CD14-positive monocyte (primary cell): ENCODE measurements around the gene PGBD1. TPM values are rescaled to one million over a fixed set of nuclear protein-coding genes. Genes with fewer than 3 reads are reported as not detected.

Source experiments
- DNase-seq, 3 donors: peaks; one replicate each; pipeline ENCODE4 v3.0.0-alpha.2; 2011 to 2022
- H2AFZ ChIP-seq: 2 replicates; pipeline ENCODE4 v1.6.0; 2012; ENCODE audit warnings: mild to moderate bottlenecking, low read depth, low read length, inconsistent platforms; ENCODE audit not compliant: insufficient read depth, poor library complexity, severe bottlenecking
- H3K27ac ChIP-seq, 2 donors: 1 replicate in 1 of 2; 2 replicates in 1 of 2; pipeline ENCODE4 v1.5.1; 2012 to 2013; ENCODE audit warnings: low read length in 2 of 2, control low read depth in 1 of 2, inconsistent platforms in 1 of 2, low read depth in 1 of 2, mild to moderate bottlenecking in 1 of 2
- H3K27me3 ChIP-seq, 2 donors: one replicate each; pipeline versions ENCODE4 v1.6.0 to v1.6.1; 2011 to 2013; ENCODE audit warnings: low read length in 2 of 2; ENCODE audit not compliant: control insufficient read depth in 2 of 2, insufficient read depth in 2 of 2
- H3K36me3 ChIP-seq, 2 donors: replicated peaks in 1 of 2; 1 replicate in 1 of 2; 2 replicates in 1 of 2; pipeline versions ENCODE4 v1.5.1 to v1.6.1; 2012 to 2013; ENCODE audit warnings: low read length in 2 of 2, control low read depth in 1 of 2, inconsistent platforms in 1 of 2, mild to moderate bottlenecking in 1 of 2; ENCODE audit not compliant: insufficient read depth in 2 of 2, control insufficient read depth in 1 of 2
- H3K4me1 ChIP-seq, 2 donors: 1 replicate in 1 of 2; 2 replicates in 1 of 2; pipeline versions ENCODE4 v1.5.1 to v1.6.1; 2012 to 2013; ENCODE audit warnings: low read length in 2 of 2, control low read depth in 1 of 2, inconsistent platforms in 1 of 2, mild to moderate bottlenecking in 1 of 2, moderate library complexity in 1 of 2; ENCODE audit not compliant: insufficient read depth in 2 of 2, control insufficient read depth in 1 of 2
- H3K4me2 ChIP-seq: replicated peaks from 2 replicates; pipeline ENCODE3; 2012; ENCODE audit warnings: low read length, moderate library complexity, mild to moderate bottlenecking; ENCODE audit not compliant: poor library complexity, severe bottlenecking; ENCODE audit errors: extremely low read depth
- H3K4me3 ChIP-seq, 3 experiments: fragments of 200-600 bp in 1 of 3; sonication (generic) in 1 of 3; replicated peaks in 1 of 3; 1 replicate in 2 of 3; 2 replicates in 1 of 3; pipeline ENCODE4 v1.5.1; 2011 to 2013; ENCODE audit warnings: low read length in 3 of 3, mild to moderate bottlenecking in 3 of 3, control low read depth in 2 of 3, low read depth in 2 of 3, inconsistent platforms in 1 of 3, moderate library complexity in 1 of 3
- H3K79me2 ChIP-seq: 2 replicates; pipeline ENCODE4 v1.6.0; 2012; ENCODE audit warnings: mild to moderate bottlenecking, control low read depth, inconsistent platforms, low read length, moderate library complexity; ENCODE audit not compliant: insufficient read depth
- H3K9ac ChIP-seq: 2 replicates; pipeline ENCODE4 v1.6.0; 2017; ENCODE audit warnings: low read length, mild to moderate bottlenecking; ENCODE audit not compliant: insufficient read depth, poor library complexity, severe bottlenecking
- H3K9me3 ChIP-seq, 2 donors: replicated peaks in 1 of 2; 1 replicate in 1 of 2; 2 replicates in 1 of 2; pipeline versions ENCODE4 v1.5.1 to v1.6.1; 2012 to 2013; ENCODE audit warnings: low read length in 2 of 2, control low read depth in 1 of 2; ENCODE audit not compliant: control insufficient read depth in 1 of 2, insufficient read depth in 1 of 2
- H4K20me1 ChIP-seq: 2 replicates; pipeline ENCODE4 v1.6.0; 2012; ENCODE audit warnings: mild to moderate bottlenecking, low read length, control low read depth, moderate library complexity; ENCODE audit not compliant: insufficient read depth
- H3K27ac Mint-ChIP-seq, 7 donors: one replicate each; pipeline ENCODE4 v1.8.0; 2020; ENCODE audit warnings: mild to moderate bottlenecking in 7 of 7, mixed read lengths in 7 of 7, moderate library complexity in 6 of 7, inconsistent platforms in 2 of 7
- H3K27me3 Mint-ChIP-seq, 3 donors: one replicate each; pipeline ENCODE4 v1.8.0; 2021 to 2022; ENCODE audit warnings: low read depth in 3 of 3, mild to moderate bottlenecking in 3 of 3, mixed read lengths in 3 of 3, moderate library complexity in 3 of 3, inconsistent platforms in 1 of 3
- H3K36me3 Mint-ChIP-seq, 2 donors: one replicate each; pipeline ENCODE4 v1.8.0; 2020; ENCODE audit warnings: mixed read lengths in 2 of 2, inconsistent platforms in 1 of 2, mild to moderate bottlenecking in 1 of 2
- H3K4me1 Mint-ChIP-seq: one replicate; pipeline ENCODE4 v1.8.0; 2020; ENCODE audit warnings: mild to moderate bottlenecking, mixed read lengths
- H3K4me3 Mint-ChIP-seq, 2 donors: one replicate each; pipeline ENCODE4 v1.8.0; 2020; ENCODE audit warnings: mild to moderate bottlenecking in 2 of 2, mixed read lengths in 2 of 2, moderate library complexity in 1 of 2
- H3K9me3 Mint-ChIP-seq, 7 donors: one replicate each; pipeline ENCODE4 v1.8.0; 2020 to 2022; ENCODE audit warnings: mixed read lengths in 7 of 7, mild to moderate bottlenecking in 6 of 7, moderate library complexity in 6 of 7, inconsistent platforms in 2 of 7
- WGBS: methylation state at CpG from one replicate; pipeline ENCODE4 v1.1.5; 2013; ENCODE audit warnings: missing lambda C conversion rate; ENCODE audit not compliant: insufficient coverage; 5-methylcytosine and 5-hydroxymethylcytosine counted together
- intact Hi-C, 2 donors: fragments of 100-400 bp; cut with micrococcal nuclease; formaldehyde crosslinking; loops; one replicate each; pipeline versions ENCODE4 v1.15.0 to v1.15.1; 2023
- polyA plus RNA-seq, 3 donors: library from polyadenylated mRNA; depleted of rRNA in 1 of 3; unstranded in 2 of 3; stranded (reverse) in 1 of 3; fragments of 300-500 nt in 2 of 3; fragments of >200 nt in 1 of 3; fragmentation: Illumina TruSeq in 2 of 3; gene quantifications; 1 replicate in 2 of 3; 2 replicates in 1 of 3; pipeline ENCODE4 v1.2.3, GENCODE V29; 2012 to 2021
- TF ChIP-seq, protein P1 (sequence below): fragments of 200-600 bp; IDR thresholded peaks from one replicate; pipeline ENCODE4 v1.8.0; 2022; ENCODE audit warnings: antibody characterized with exemption, mild to moderate bottlenecking

The PGBD1 gene
- polyA plus RNA-seq, 3 donors: 0.15 to 0.36 (median 0.17) TPM

DNA sequence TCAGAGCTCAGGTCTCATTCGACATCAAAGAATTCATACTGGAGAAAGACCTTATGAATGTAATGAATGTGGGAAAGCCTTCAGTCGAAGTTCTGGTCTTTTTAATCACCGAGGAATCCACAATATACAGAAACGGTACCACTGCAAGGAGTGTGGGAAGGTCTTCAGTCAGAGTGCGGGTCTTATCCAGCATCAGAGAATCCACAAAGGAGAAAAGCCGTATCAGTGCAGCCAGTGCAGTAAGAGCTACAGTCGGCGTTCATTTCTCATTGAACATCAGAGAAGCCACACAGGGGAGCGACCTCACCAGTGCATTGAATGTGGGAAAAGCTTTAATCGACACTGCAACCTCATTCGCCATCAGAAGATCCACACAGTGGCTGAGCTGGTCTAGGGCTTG is 48.6 kb upstream of the PGBD1 start:
- DNase-seq: no peak
- no peaks in the 10 kb centered on the region for H3K9me3 ChIP-seq
- Mint-ChIP-seq H3K4me3 (no peak overlapping the region), H3K9me3 (no peaks in the 10 kb centered on the region), H3K27me3 (no peaks in the 10 kb centered on the region), H3K4me1 (peaks cover 14% of the 10 kb centered on the region), H3K36me3 (peaks cover 65 to 66% of the 10 kb centered on the region in 2 donors), H3K27ac (peak overlapping the region in 1 of 7 donors; percentile 23)
- 100% methylated on average over 5 of the region's 11 CpGs for WGBS
- no peaks in the 10 kb centered on the region for H3K27me3 ChIP-seq
- no peaks in the 10 kb centered on the region for H3K79me2 ChIP-seq
- H3K4me3 ChIP-seq: no peak overlapping the region
- TF ChIP-seq, protein P1, sequence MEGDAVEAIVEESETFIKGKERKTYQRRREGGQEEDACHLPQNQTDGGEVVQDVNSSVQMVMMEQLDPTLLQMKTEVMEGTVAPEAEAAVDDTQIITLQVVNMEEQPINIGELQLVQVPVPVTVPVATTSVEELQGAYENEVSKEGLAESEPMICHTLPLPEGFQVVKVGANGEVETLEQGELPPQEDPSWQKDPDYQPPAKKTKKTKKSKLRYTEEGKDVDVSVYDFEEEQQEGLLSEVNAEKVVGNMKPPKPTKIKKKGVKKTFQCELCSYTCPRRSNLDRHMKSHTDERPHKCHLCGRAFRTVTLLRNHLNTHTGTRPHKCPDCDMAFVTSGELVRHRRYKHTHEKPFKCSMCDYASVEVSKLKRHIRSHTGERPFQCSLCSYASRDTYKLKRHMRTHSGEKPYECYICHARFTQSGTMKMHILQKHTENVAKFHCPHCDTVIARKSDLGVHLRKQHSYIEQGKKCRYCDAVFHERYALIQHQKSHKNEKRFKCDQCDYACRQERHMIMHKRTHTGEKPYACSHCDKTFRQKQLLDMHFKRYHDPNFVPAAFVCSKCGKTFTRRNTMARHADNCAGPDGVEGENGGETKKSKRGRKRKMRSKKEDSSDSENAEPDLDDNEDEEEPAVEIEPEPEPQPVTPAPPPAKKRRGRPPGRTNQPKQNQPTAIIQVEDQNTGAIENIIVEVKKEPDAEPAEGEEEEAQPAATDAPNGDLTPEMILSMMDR: no peak
- no peak overlapping the region for H2AFZ ChIP-seq
- peaks cover 8 to 14% of the 10 kb centered on the region in 2 donors for H3K4me1 ChIP-seq
- no peak overlapping the region for H3K27ac ChIP-seq
- H4K20me1 ChIP-seq: no peaks in the 10 kb centered on the region
- intact Hi-C loops: no loop called here
- H3K36me3 ChIP-seq: peaks cover 52 to 66% of the 10 kb centered on the region in 2 donors
- no peak overlapping the region for H3K9ac ChIP-seq
- no peak overlapping the region for H3K4me2 ChIP-seq

DNA sequence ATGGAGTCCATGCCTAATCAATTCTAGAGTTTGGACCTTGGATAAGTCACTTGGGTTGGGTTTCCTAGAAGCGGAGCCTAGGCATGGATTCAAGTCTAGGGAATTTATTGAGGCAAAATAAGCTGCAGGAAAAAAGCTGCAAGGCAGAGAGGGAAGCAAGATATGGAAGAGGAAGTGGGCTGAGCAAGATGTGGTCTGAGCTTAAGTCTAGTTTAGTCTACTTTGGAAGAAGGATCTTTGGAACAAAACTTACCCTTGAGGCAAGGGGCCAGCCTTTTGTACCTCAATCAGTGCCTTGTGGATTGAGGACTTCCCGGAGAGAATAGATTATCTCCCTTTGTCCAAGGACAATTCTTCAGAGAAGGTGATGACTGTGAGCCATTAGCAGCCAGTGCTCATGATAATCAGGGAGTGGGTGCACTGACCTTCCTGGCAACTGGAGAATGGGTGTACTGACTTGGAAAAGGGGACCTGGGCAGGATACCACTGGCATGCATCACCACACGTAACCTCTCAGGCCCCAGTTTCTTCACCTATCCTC is 45.4 kb upstream of the PGBD1 start:
- no peak overlapping the region for H3K4me2 ChIP-seq
- H3K4me3 Mint-ChIP-seq: no peak overlapping the region
- peaks cover 44 to 49% of the 10 kb centered on the region in 2 donors for H3K36me3 Mint-ChIP-seq
- no peak overlapping the region for H3K4me3 ChIP-seq
- H3K4me1 ChIP-seq: peaks cover 8 to 14% of the 10 kb centered on the region in 2 donors
- H3K9me3 Mint-ChIP-seq: peaks cover 0 to 2% (median 0%) of the 10 kb centered on the region in 7 donors
- H3K9me3 ChIP-seq: no peaks in the 10 kb centered on the region
- H4K20me1 ChIP-seq: no peaks in the 10 kb centered on the region
- peak overlapping the region; percentile 1 to 74 (median 63) for H3K27ac Mint-ChIP-seq
- H3K4me1 Mint-ChIP-seq: peaks cover 10% of the 10 kb centered on the region
- no peaks in the 10 kb centered on the region for H3K27me3 ChIP-seq
- intact Hi-C loops: no loop called here
- peak overlapping the region in 1 of 2 donors; percentile 56 for H3K27ac ChIP-seq
- H3K9ac ChIP-seq: no peak overlapping the region
- no peaks in the 10 kb centered on the region for H3K27me3 Mint-ChIP-seq
- DNase-seq: no peak
- H3K36me3 ChIP-seq: peaks cover 26 to 40% of the 10 kb centered on the region in 2 donors
- no peak overlapping the region for H2AFZ ChIP-seq
- no peaks in the 10 kb centered on the region for H3K79me2 ChIP-seq
- TF ChIP-seq, protein P1: no peak
- 79% methylated on average over 2 of the region's 3 CpGs for WGBS
